ENCODE data around the gene DDOST. TPM values are rescaled to one million over a fixed set of nuclear protein-coding genes. Genes with fewer than 3 reads are reported as not detected.

The DDOST gene
- total and polyA plus RNA-seq, 2 experiments from 2014 or later: 151 to 270 TPM

GRCh38 chr1:20680269-20680668, 19.1 kb upstream of the DDOST start:
- H3K4me3 Mint-ChIP-seq: no peak overlapping the region
- peaks cover 26% of the 10 kb centered on the region for H3K36me3 Mint-ChIP-seq (ENCODE audit: low read depth)
- no peak overlapping the region for H2AFZ ChIP-seq
- H3K27me3 Mint-ChIP-seq (ENCODE audit: insufficient read depth, low read depth, poor library complexity): peaks cover 4% of the 10 kb centered on the region
- no peaks in the 10 kb centered on the region for H4K20me1 ChIP-seq (replicated peaks; ENCODE audit: insufficient read depth)
- H3K4me3 ChIP-seq: no peak overlapping the region
- no peaks in the 10 kb centered on the region for H3K9me3 Mint-ChIP-seq
- H3K27ac Mint-ChIP-seq: no peak overlapping the region
- H3K4me1 Mint-ChIP-seq: no peaks in the 10 kb centered on the region; the same call in 2 of the 3 replicates
- no peak for DNase-seq (ENCODE audit: low spot score)
- H3K79me2 ChIP-seq (replicated peaks; ENCODE audit: insufficient read depth): no peaks in the 10 kb centered on the region
- H3K4me1 ChIP-seq (ENCODE audit: insufficient read depth): no peaks in the 10 kb centered on the region
- no peak overlapping the region for H3K27ac ChIP-seq (ENCODE audit: low read depth)
- H3K36me3 ChIP-seq (ENCODE audit: insufficient read depth): no peaks in the 10 kb centered on the region
- H3F3A ChIP-seq (replicated peaks; ENCODE audit: low read depth): no peaks in the 10 kb centered on the region
- H3K9me2 ChIP-seq (ENCODE audit: insufficient read depth): no peaks in the 10 kb centered on the region
- no peak for ATAC-seq
- H3K4me2 ChIP-seq: no peak overlapping the region
- TF ChIP-seq STAT1 (IDR thresholded peaks at IDR 0.05; ENCODE audit: unreplicated experiment) (no peak), EZH2phosphoT487 (IDR thresholded peaks at IDR 0.05; ENCODE audit: unreplicated experiment) (no peak), ZNF331 (CRISPR knock-in tag; IDR thresholded peaks at IDR 0.05; ENCODE audit: low read depth) (no peak), EZH2 (IDR thresholded peaks at IDR 0.05; ENCODE audit: low read depth, unreplicated experiment) (no peak), CREB1 (CRISPR knock-in tag; IDR thresholded peaks at IDR 0.05; ENCODE audit: low read depth) (no peak), JUNB (IDR thresholded peaks at IDR 0.05; ENCODE audit: unreplicated experiment) (no peak), ZNF114 (CRISPR knock-in tag; IDR thresholded peaks at IDR 0.05) (no peak), ETS1 (IDR thresholded peaks at IDR 0.05) (no peak), NANOG (IDR thresholded peaks at IDR 0.05; ENCODE audit: borderline replicate concordance) (no peak), POLR2AphosphoS5 (IDR thresholded peaks at IDR 0.05; ENCODE audit: low read depth) (no peak), REST (IDR thresholded peaks at IDR 0.05; ENCODE audit: unreplicated experiment) (no peak), CTCF (conservative IDR thresholded peaks at IDR 0.05; ENCODE audit: low read depth in 2 of 2) (no peak)
- TF ChIP-seq, protein P1, sequence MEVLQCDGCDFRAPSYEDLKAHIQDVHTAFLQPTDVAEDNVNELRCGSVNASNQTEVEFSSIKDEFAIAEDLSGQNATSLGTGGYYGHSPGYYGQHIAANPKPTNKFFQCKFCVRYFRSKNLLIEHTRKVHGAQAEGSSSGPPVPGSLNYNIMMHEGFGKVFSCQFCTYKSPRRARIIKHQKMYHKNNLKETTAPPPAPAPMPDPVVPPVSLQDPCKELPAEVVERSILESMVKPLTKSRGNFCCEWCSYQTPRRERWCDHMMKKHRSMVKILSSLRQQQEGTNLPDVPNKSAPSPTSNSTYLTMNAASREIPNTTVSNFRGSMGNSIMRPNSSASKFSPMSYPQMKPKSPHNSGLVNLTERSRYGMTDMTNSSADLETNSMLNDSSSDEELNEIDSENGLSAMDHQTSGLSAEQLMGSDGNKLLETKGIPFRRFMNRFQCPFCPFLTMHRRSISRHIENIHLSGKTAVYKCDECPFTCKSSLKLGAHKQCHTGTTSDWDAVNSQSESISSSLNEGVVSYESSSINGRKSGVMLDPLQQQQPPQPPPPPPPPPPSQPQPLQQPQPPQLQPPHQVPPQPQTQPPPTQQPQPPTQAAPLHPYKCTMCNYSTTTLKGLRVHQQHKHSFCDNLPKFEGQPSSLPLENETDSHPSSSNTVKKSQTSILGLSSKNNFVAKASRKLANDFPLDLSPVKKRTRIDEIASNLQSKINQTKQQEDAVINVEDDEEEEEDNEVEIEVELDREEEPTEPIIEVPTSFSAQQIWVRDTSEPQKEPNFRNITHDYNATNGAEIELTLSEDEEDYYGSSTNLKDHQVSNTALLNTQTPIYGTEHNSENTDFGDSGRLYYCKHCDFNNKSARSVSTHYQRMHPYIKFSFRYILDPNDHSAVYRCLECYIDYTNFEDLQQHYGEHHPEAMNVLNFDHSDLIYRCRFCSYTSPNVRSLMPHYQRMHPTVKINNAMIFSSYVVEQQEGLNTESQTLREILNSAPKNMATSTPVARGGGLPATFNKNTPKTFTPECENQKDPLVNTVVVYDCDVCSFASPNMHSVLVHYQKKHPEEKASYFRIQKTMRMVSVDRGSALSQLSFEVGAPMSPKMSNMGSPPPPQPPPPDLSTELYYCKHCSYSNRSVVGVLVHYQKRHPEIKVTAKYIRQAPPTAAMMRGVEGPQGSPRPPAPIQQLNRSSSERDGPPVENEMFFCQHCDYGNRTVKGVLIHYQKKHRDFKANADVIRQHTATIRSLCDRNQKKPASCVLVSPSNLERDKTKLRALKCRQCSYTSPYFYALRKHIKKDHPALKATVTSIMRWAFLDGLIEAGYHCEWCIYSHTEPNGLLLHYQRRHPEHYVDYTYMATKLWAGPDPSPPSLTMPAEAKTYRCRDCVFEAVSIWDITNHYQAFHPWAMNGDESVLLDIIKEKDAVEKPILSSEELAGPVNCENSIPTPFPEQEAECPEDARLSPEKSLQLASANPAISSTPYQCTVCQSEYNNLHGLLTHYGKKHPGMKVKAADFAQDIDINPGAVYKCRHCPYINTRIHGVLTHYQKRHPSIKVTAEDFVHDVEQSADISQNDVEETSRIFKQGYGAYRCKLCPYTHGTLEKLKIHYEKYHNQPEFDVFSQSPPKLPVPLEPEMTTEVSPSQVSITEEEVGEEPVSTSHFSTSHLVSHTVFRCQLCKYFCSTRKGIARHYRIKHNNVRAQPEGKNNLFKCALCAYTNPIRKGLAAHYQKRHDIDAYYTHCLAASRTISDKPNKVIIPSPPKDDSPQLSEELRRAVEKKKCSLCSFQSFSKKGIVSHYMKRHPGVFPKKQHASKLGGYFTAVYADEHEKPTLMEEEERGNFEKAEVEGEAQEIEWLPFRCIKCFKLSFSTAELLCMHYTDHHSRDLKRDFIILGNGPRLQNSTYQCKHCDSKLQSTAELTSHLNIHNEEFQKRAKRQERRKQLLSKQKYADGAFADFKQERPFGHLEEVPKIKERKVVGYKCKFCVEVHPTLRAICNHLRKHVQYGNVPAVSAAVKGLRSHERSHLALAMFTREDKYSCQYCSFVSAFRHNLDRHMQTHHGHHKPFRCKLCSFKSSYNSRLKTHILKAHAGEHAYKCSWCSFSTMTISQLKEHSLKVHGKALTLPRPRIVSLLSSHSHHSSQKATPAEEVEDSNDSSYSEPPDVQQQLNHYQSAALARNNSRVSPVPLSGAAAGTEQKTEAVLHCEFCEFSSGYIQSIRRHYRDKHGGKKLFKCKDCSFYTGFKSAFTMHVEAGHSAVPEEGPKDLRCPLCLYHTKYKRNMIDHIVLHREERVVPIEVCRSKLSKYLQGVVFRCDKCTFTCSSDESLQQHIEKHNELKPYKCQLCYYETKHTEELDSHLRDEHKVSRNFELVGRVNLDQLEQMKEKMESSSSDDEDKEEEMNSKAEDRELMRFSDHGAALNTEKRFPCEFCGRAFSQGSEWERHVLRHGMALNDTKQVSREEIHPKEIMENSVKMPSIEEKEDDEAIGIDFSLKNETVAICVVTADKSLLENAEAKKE (CRISPR knock-in tag; IDR thresholded peaks at IDR 0.05): no peak
- no peaks in the 10 kb centered on the region for H3K27me3 ChIP-seq (ENCODE audit: insufficient read depth)

All from GM23338 (cell line).